Limb (tissue), 2 donors: Measurements from ENCODE around the gene TYW1.
"Not testable (repeated sequence)": the region's sequence is repeated elsewhere in the genome, so short reads cannot be mapped to it uniquely, and the experiment has no call there.

Source experiments
- DNase-seq, 2 donors: peaks; one replicate each; pipeline ENCODE4 v3.0.0-alpha.2; 2016; ENCODE audit errors: extremely low spot score in 2 of 2

TYW1 gene

GRCh38 chr7:67128257-67128656 is 131.6 kb downstream of the TYW1 start:
- DNase-seq, result not testable (repeated sequence)

- not testable (repeated sequence) for DNase-seq
Observed at GRCh38 chr7:67130766-67131165, 134.1 kb downstream of the TYW1 start.

- not testable (repeated sequence) for DNase-seq
Observed at GRCh38 chr7:67134912-67135311, 138.3 kb downstream of the TYW1 start.

GRCh38 chr7:67135617-67136486 is 139.2 kb downstream of the TYW1 start:
- not testable (repeated sequence) for DNase-seq

GRCh38 chr7:67137489-67137888 is 140.9 kb downstream of the TYW1 start:
- DNase-seq, result not testable (repeated sequence)

- DNase-seq, result not testable (repeated sequence)
Observed at GRCh38 chr7:67139876-67140275, 143.2 kb downstream of the TYW1 start.

- not testable (repeated sequence) for DNase-seq
Observed at GRCh38 chr7:67141001-67141400, 144.4 kb downstream of the TYW1 start.

- DNase-seq, result not testable (repeated sequence)
Observed at GRCh38 chr7:67143091-67143786, 146.6 kb downstream of the TYW1 start.

GRCh38 chr7:67145581-67146193 is 149.1 kb downstream of the TYW1 start:
- DNase-seq, result not testable (repeated sequence)

- DNase-seq, result not testable (repeated sequence)
Observed at GRCh38 chr7:67149131-67149530, 152.5 kb downstream of the TYW1 start.

- not testable (repeated sequence) for DNase-seq
Observed at GRCh38 chr7:67154374-67154773, 157.7 kb downstream of the TYW1 start.

GRCh38 chr7:67156064-67156463 is 159.4 kb downstream of the TYW1 start:
- DNase-seq, result not testable (repeated sequence)

GRCh38 chr7:67163285-67163684 is 166.7 kb downstream of the TYW1 start:
- not testable (repeated sequence) for DNase-seq

GRCh38 chr7:67171151-67171550 is 174.5 kb downstream of the TYW1 start:
- not testable (repeated sequence) for DNase-seq

GRCh38 chr7:67176730-67177129 is 180.1 kb downstream of the TYW1 start:
- not testable (repeated sequence) for DNase-seq

GRCh38 chr7:67178915-67179688 is 182.5 kb downstream of the TYW1 start:
- not testable (repeated sequence) for DNase-seq

GRCh38 chr7:67182956-67183750 is 186.5 kb downstream of the TYW1 start:
- DNase-seq, result not testable (repeated sequence)

- not testable (repeated sequence) for DNase-seq
Observed at GRCh38 chr7:67184912-67185659, 188.5 kb downstream of the TYW1 start.

GRCh38 chr7:67185660-67186129 is 189.1 kb downstream of the TYW1 start:
- DNase-seq, result not testable (repeated sequence)
